ENCODE results near the gene SLC9A9. TPM values are rescaled to one million over a fixed set of nuclear protein-coding genes. Genes with fewer than 3 reads are reported as not detected.

SLC9A9 gene
- total RNA-seq, 4 donors from 2014 or later, result 15.1 to 41.1 (median 20.7) TPM

GRCh38 chr3:143269741-143270140 lies 578.5 kb downstream of the SLC9A9 start:
- no peak for TF ChIP-seq CTCF (IDR thresholded peaks at IDR 0.05; ENCODE audit: low read depth)

GRCh38 chr3:143267989-143268388 lies 580.3 kb downstream of the SLC9A9 start:
- no peak for TF ChIP-seq CTCF (IDR thresholded peaks at IDR 0.05; ENCODE audit: low read depth)

- no peak for TF ChIP-seq CTCF (IDR thresholded peaks at IDR 0.05; ENCODE audit: low read depth)
Observed at GRCh38 chr3:143266927-143267326, 581.3 kb downstream of the SLC9A9 start.

- no peak for TF ChIP-seq CTCF (IDR thresholded peaks at IDR 0.05; ENCODE audit: low read depth)
Observed at GRCh38 chr3:143266511-143266910, 581.8 kb downstream of the SLC9A9 start.

- TF ChIP-seq CTCF (IDR thresholded peaks at IDR 0.05; ENCODE audit: low read depth), result no peak
Observed at GRCh38 chr3:143265501-143266070, 582.7 kb downstream of the SLC9A9 start.

- TF ChIP-seq CTCF (IDR thresholded peaks at IDR 0.05; ENCODE audit: low read depth), result no peak
Observed at GRCh38 chr3:143263852-143264513, 584.3 kb downstream of the SLC9A9 start.

GRCh38 chr3:143261848-143262247 lies 586.4 kb downstream of the SLC9A9 start:
- TF ChIP-seq CTCF (IDR thresholded peaks at IDR 0.05; ENCODE audit: low read depth), result no peak
